GM19351 (cell line): ENCODE results near the gene CDH12.
"Not testable (repeated sequence)": the region's sequence is repeated elsewhere in the genome, so short reads cannot be mapped to it uniquely, and the experiment has no call there.

ENCODE experiments used
- ATAC-seq: cut with Tn5 transposase; IDR thresholded peaks from one replicate; pipeline ENCODE4 v1.9.1; 2021; ENCODE audit warnings: mild to moderate bottlenecking, moderate library complexity; ENCODE audit not compliant: unreplicated experiment

Gene CDH12

DNA sequence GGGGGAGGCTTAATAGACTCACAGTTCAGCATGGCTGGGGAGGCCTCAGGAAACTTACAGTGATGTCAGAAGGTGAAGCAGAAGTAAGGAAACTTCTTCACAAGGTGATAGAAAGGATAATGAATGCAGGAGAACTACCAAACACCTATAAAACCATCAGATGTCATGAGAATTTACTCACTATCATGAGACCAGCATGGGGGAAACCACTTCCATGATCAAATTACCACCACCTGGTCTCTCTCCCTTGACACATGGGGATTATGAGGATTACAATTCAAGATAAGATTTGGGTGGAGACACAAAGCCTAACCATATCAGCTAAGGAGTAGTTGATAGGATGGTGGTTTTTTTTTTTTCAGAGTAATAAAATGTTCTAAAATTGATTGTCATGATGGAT is 201.8 kb downstream of the CDH12 start:
- no peak for ATAC-seq

GRCh38 chr5:22650511-22650910 is 202.6 kb downstream of the CDH12 start:
- ATAC-seq, result no peak

- ATAC-seq, result no peak
Observed at GRCh38 chr5:22649074-22649473, 204.1 kb downstream of the CDH12 start.

GRCh38 chr5:22644859-22645258 is 208.3 kb downstream of the CDH12 start:
- ATAC-seq, result no peak

DNA sequence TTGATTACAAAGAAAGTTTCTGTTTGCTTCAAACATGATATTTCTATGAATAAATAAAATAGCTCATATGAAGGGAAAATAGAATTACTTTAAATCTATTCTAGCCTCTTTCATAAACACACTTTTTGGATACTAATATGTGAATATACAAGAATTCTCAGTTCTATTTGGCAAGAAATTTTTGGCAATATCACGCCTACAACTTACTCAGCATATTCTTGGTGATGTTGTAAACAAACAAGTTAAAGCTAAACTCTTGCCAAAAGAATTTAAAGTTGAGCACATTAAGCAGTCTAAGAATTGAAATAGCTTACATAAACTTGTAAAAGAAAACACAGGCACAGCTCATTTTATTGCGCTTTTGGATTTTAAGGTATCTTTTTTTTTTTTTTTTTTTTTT is 209.8 kb downstream of the CDH12 start:
- no peak for ATAC-seq

GRCh38 chr5:22631683-22632082 is 221.5 kb downstream of the CDH12 start:
- ATAC-seq, result no peak

GRCh38 chr5:22627029-22627428 is 226.1 kb downstream of the CDH12 start:
- no peak for ATAC-seq

- no peak for ATAC-seq
Observed at GRCh38 chr5:22625451-22625850, 227.7 kb downstream of the CDH12 start.

GRCh38 chr5:22621084-22621483 is 232.1 kb downstream of the CDH12 start:
- ATAC-seq, result no peak

DNA sequence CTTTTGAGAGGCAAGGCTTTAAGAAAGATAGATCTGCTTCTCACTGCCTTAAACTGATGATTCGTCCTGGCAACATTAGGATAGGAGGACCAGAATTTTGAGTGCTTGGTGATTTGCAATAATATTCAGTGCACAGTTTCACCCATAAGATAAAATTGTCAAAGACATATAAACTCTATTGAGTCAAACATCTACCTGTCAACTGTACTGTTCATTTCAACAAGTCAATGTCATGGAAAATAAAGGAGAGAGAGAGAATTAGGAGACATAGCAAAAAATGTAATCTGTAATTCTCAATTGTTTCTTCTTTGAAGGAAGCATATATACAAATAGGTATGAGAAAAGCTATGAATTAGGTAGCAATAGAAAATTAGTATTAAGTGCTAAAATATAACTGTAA is 237.2 kb downstream of the CDH12 start:
- ATAC-seq, result no peak

- ATAC-seq, result no peak
Observed at GRCh38 chr5:22614486-22615094, 238.6 kb downstream of the CDH12 start.

DNA sequence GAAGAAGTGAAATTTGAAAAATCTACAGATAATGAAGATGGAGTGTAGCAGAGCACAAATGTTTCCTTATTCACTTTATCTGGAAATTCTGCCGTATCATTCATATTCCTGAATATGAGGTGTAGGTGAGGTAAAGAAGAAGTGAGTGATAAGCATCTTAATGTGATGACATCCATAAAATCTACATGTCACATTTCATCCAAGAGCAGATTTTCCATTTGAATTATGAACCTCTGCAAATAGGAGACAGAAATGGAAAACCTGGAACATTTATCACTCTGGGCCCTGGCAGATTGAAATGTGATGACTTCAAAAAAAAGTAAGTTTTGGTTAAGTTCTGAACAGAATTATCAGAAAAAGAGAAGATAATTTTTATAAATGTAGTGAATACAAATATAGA is 240.2 kb downstream of the CDH12 start:
- ATAC-seq, result no peak

DNA sequence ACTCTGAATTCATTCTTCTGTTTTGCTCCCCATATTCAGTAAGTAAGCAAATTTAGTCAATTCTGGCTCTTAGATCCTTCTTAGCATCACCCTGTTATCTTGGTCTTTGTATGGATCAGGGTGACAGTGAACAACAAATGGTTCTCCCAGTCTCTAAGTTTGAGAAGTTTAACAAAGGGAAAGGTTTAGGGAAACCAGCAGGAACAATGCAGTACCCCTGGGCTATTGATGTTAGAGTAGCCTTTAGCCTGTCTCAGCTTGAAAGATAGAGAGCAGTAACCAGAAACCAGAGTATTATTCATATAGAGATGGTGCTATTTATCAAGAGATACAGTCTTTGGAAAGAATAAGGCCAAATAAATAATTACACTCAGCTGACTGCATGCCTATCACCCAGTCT is 241.8 kb downstream of the CDH12 start:
- ATAC-seq, result no peak

- ATAC-seq, result not testable (repeated sequence)
Observed at GRCh38 chr5:22607498-22607897, 245.6 kb downstream of the CDH12 start.

DNA sequence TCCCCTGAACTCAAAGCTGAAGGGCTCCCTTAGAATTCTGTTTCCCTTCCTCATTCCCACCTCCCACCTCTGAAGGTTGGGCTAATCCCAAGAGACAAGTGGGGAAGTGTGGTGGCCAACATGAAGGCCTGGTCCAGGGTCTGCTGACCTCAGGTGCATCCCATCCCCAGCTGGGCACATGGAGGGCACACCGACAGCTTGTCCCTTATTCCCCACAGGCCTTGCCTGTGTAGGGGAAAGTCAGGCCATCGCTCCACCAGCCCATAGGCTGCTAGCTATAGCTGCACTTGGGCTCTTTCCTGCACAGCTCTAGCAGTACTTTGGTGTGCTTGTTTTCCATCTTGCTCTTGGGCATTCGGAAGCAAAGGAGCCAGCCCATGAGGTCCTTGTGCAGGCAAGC is 247.7 kb downstream of the CDH12 start:
- no peak for ATAC-seq

GRCh38 chr5:22604711-22605110 is 248.4 kb downstream of the CDH12 start:
- ATAC-seq, result no peak

- ATAC-seq, result no peak
Observed at GRCh38 chr5:22598796-22599195, 254.3 kb downstream of the CDH12 start.

- ATAC-seq, result no peak
Observed at GRCh38 chr5:22596404-22596970, 256.7 kb downstream of the CDH12 start.

GRCh38 chr5:22594491-22594890 is 258.7 kb downstream of the CDH12 start:
- no peak for ATAC-seq

GRCh38 chr5:22593592-22593991 is 259.6 kb downstream of the CDH12 start:
- ATAC-seq, result no peak

- no peak for ATAC-seq
Observed at GRCh38 chr5:22591461-22591860, 261.7 kb downstream of the CDH12 start.

GRCh38 chr5:22590677-22591268 is 262.4 kb downstream of the CDH12 start:
- ATAC-seq, result no peak

GRCh38 chr5:22577711-22578110 is 275.4 kb downstream of the CDH12 start:
- ATAC-seq, result no peak
